ENCODE data around the gene EHMT1.

The EHMT1 gene

GRCh38 chr9:137694236-137694959 lies 75.6 kb downstream of the EHMT1 start:
- no peak overlapping the region for H3K4me3 ChIP-seq (ENCODE audit: low read depth, low read length)
- H3K36me3 ChIP-seq (ENCODE audit: insufficient read depth, low read length) = peaks cover 3% of the 10 kb centered on the region; the same call in 1 of the 2 replicates
- no peaks in the 10 kb centered on the region for H3K27me3 ChIP-seq (ENCODE audit: insufficient read depth, low read length)
- peaks cover 75% of the 10 kb centered on the region for H3K79me2 ChIP-seq (ENCODE audit: control insufficient read depth, insufficient read depth, low read length, unreplicated experiment)
- H3K4me1 ChIP-seq (ENCODE audit: control insufficient read depth, insufficient read depth, low read length, unreplicated experiment) = no peaks in the 10 kb centered on the region
- H2AFZ ChIP-seq (ENCODE audit: low read length, unreplicated experiment) = no peak overlapping the region
- H3K27ac ChIP-seq (ENCODE audit: low read depth, low read length) = no peak overlapping the region

GRCh38 chr9:137694962-137695875 lies 76.4 kb downstream of the EHMT1 start:
- H3K79me2 ChIP-seq (ENCODE audit: control insufficient read depth, insufficient read depth, low read length, unreplicated experiment) = peaks cover 74% of the 10 kb centered on the region

GRCh38 chr9:137696136-137696925 lies 77.5 kb downstream of the EHMT1 start:
- Histone ChIP-seq H3K4me1 (ENCODE audit: control insufficient read depth, insufficient read depth, low read length, unreplicated experiment) (peaks cover 4% of the 10 kb centered on the region), H2AFZ (ENCODE audit: low read length, unreplicated experiment) (no peak overlapping the region), H3K27me3 (ENCODE audit: insufficient read depth, low read length) (no peaks in the 10 kb centered on the region), H3K27ac (ENCODE audit: low read depth, low read length) (no peak overlapping the region), H3K36me3 (ENCODE audit: insufficient read depth, low read length) (peaks cover 3% of the 10 kb centered on the region; the same call in 1 of the 2 replicates), H3K4me3 (ENCODE audit: low read depth, low read length) (no peak overlapping the region), H3K79me2 (ENCODE audit: control insufficient read depth, insufficient read depth, low read length, unreplicated experiment) (peaks cover 73% of the 10 kb centered on the region)

More at GRCh38 chr9:137694962-137695875, 76.4 kb downstream of the EHMT1 start:
- H3K27ac ChIP-seq (ENCODE audit: low read depth, low read length) = no peak overlapping the region
- peaks cover 4% of the 10 kb centered on the region for H3K4me1 ChIP-seq (ENCODE audit: control insufficient read depth, insufficient read depth, low read length, unreplicated experiment)
- no peaks in the 10 kb centered on the region for H3K27me3 ChIP-seq (ENCODE audit: insufficient read depth, low read length)
- no peak overlapping the region for H3K4me3 ChIP-seq (ENCODE audit: low read depth, low read length)
- peaks cover 3% of the 10 kb centered on the region; the same call in 1 of the 2 replicates for H3K36me3 ChIP-seq (ENCODE audit: insufficient read depth, low read length)
- H2AFZ ChIP-seq (ENCODE audit: low read length, unreplicated experiment) = no peak overlapping the region

GRCh38 chr9:137697193-137697592 lies 78.4 kb downstream of the EHMT1 start:
- H3K36me3 ChIP-seq (ENCODE audit: insufficient read depth, low read length) = 0 out of 2 replicates have a peak, but pooled peaks cover 2% of the 10 kb centered on the region
- no peak overlapping the region for H2AFZ ChIP-seq (ENCODE audit: low read length, unreplicated experiment)
- H3K4me3 ChIP-seq (ENCODE audit: low read depth, low read length) = no peak overlapping the region
- H3K4me1 ChIP-seq (ENCODE audit: control insufficient read depth, insufficient read depth, low read length, unreplicated experiment) = peaks cover 4% of the 10 kb centered on the region
- no peaks in the 10 kb centered on the region for H3K27me3 ChIP-seq (ENCODE audit: insufficient read depth, low read length)
- H3K79me2 ChIP-seq (ENCODE audit: control insufficient read depth, insufficient read depth, low read length, unreplicated experiment) = peaks cover 67% of the 10 kb centered on the region
- H3K27ac ChIP-seq (ENCODE audit: low read depth, low read length) = no peak overlapping the region

- Histone ChIP-seq H3K4me1 (ENCODE audit: control insufficient read depth, insufficient read depth, low read length, unreplicated experiment) (peaks cover 4% of the 10 kb centered on the region), H2AFZ (ENCODE audit: low read length, unreplicated experiment) (no peak overlapping the region), H3K27me3 (ENCODE audit: insufficient read depth, low read length) (no peaks in the 10 kb centered on the region), H3K27ac (ENCODE audit: low read depth, low read length) (no peak overlapping the region), H3K4me3 (ENCODE audit: low read depth, low read length) (no peak overlapping the region), H3K79me2 (ENCODE audit: control insufficient read depth, insufficient read depth, low read length, unreplicated experiment) (peaks cover 65% of the 10 kb centered on the region), H3K36me3 (ENCODE audit: insufficient read depth, low read length) (peaks cover 8% of the 10 kb centered on the region; the same call in 1 of the 2 replicates)
These were observed 79.0 kb downstream of the EHMT1 start for GRCh38 chr9:137697832-137698231.

GRCh38 chr9:137700911-137701310 lies 82.1 kb downstream of the EHMT1 start:
- Histone ChIP-seq H2AFZ (ENCODE audit: low read length, unreplicated experiment) (no peak overlapping the region), H3K4me3 (ENCODE audit: low read depth, low read length) (no peak overlapping the region), H3K79me2 (ENCODE audit: control insufficient read depth, insufficient read depth, low read length, unreplicated experiment) (peaks cover 71% of the 10 kb centered on the region), H3K27me3 (ENCODE audit: insufficient read depth, low read length) (no peaks in the 10 kb centered on the region), H3K36me3 (ENCODE audit: insufficient read depth, low read length) (peaks cover 10% of the 10 kb centered on the region; the same call in 1 of the 2 replicates), H3K4me1 (ENCODE audit: control insufficient read depth, insufficient read depth, low read length, unreplicated experiment) (peaks cover 4% of the 10 kb centered on the region), H3K27ac (ENCODE audit: low read depth, low read length) (no peak overlapping the region)

GRCh38 chr9:137702615-137703379 lies 84.0 kb downstream of the EHMT1 start:
- Histone ChIP-seq H3K4me3 (ENCODE audit: low read depth, low read length) (no peak overlapping the region), H3K27me3 (ENCODE audit: insufficient read depth, low read length) (no peaks in the 10 kb centered on the region), H3K79me2 (ENCODE audit: control insufficient read depth, insufficient read depth, low read length, unreplicated experiment) (peaks cover 70% of the 10 kb centered on the region), H2AFZ (ENCODE audit: low read length, unreplicated experiment) (no peak overlapping the region), H3K36me3 (ENCODE audit: insufficient read depth, low read length) (peaks cover 10% of the 10 kb centered on the region; the same call in 1 of the 2 replicates), H3K27ac (ENCODE audit: low read depth, low read length) (no peak overlapping the region), H3K4me1 (ENCODE audit: control insufficient read depth, insufficient read depth, low read length, unreplicated experiment) (peaks cover 4% of the 10 kb centered on the region)

GRCh38 chr9:137703842-137704508 lies 85.2 kb downstream of the EHMT1 start:
- H3K36me3 ChIP-seq (ENCODE audit: insufficient read depth, low read length) = peaks cover 10% of the 10 kb centered on the region; the same call in 1 of the 2 replicates
- peaks cover 73% of the 10 kb centered on the region for H3K79me2 ChIP-seq (ENCODE audit: control insufficient read depth, insufficient read depth, low read length, unreplicated experiment)
- peaks cover 4% of the 10 kb centered on the region for H3K4me1 ChIP-seq (ENCODE audit: control insufficient read depth, insufficient read depth, low read length, unreplicated experiment)
- no peak overlapping the region for H3K4me3 ChIP-seq (ENCODE audit: low read depth, low read length)
- no peak overlapping the region for H2AFZ ChIP-seq (ENCODE audit: low read length, unreplicated experiment)
- H3K27me3 ChIP-seq (ENCODE audit: insufficient read depth, low read length) = no peaks in the 10 kb centered on the region
- no peak overlapping the region for H3K27ac ChIP-seq (ENCODE audit: low read depth, low read length)

GRCh38 chr9:137705443-137705863 lies 86.6 kb downstream of the EHMT1 start:
- no peak overlapping the region for H2AFZ ChIP-seq (ENCODE audit: low read length, unreplicated experiment)
- no peaks in the 10 kb centered on the region for H3K4me1 ChIP-seq (ENCODE audit: control insufficient read depth, insufficient read depth, low read length, unreplicated experiment)
- H3K27me3 ChIP-seq (ENCODE audit: insufficient read depth, low read length) = no peaks in the 10 kb centered on the region
- no peak overlapping the region for H3K27ac ChIP-seq (ENCODE audit: low read depth, low read length)
- peaks cover 10% of the 10 kb centered on the region; the same call in 1 of the 2 replicates for H3K36me3 ChIP-seq (ENCODE audit: insufficient read depth, low read length)
- no peak overlapping the region for H3K4me3 ChIP-seq (ENCODE audit: low read depth, low read length)
- H3K79me2 ChIP-seq (ENCODE audit: control insufficient read depth, insufficient read depth, low read length, unreplicated experiment) = peaks cover 76% of the 10 kb centered on the region
